Measurements from ENCODE around the gene SPATA45.

SPATA45 gene

GRCh38 chr1:212814537-212815334 lies 32.7 kb downstream of the SPATA45 start:
- no peaks in the 10 kb centered on the region for H3K36me3 Mint-ChIP-seq (ENCODE audit: low read depth)
- TF ChIP-seq CTCF (IDR thresholded peaks at IDR 0.05), result peak; percentile 31
- DNase-seq, result no peak

GRCh38 chr1:212805767-212806166 lies 41.7 kb downstream of the SPATA45 start:
- H3K4me3 Mint-ChIP-seq, result no peak overlapping the region
- no peaks in the 10 kb centered on the region for H3K9me3 Mint-ChIP-seq
- peaks cover 34% of the 10 kb centered on the region for H3K36me3 Mint-ChIP-seq (ENCODE audit: low read depth)
- DNase-seq, result no peak
- H3K27ac Mint-ChIP-seq, result no peak overlapping the region
- no peaks in the 10 kb centered on the region for H3K4me1 Mint-ChIP-seq
- no peaks in the 10 kb centered on the region for H3K27me3 Mint-ChIP-seq (ENCODE audit: low read depth, poor library complexity)
- no peak for TF ChIP-seq CTCF (IDR thresholded peaks at IDR 0.05)

More at GRCh38 chr1:212814537-212815334, 32.7 kb downstream of the SPATA45 start:
- no peaks in the 10 kb centered on the region for H3K4me1 Mint-ChIP-seq
- H3K27me3 Mint-ChIP-seq (ENCODE audit: low read depth, poor library complexity), result peaks cover 5% of the 10 kb centered on the region
- no peak overlapping the region for H3K27ac Mint-ChIP-seq
- H3K9me3 Mint-ChIP-seq, result no peaks in the 10 kb centered on the region
- no peak overlapping the region for H3K4me3 Mint-ChIP-seq

- no peak overlapping the region for H3K4me3 Mint-ChIP-seq
- no peak for TF ChIP-seq CTCF (IDR thresholded peaks at IDR 0.05)
- H3K27ac Mint-ChIP-seq, result no peak overlapping the region
- peaks cover 22% of the 10 kb centered on the region for H3K36me3 Mint-ChIP-seq (ENCODE audit: low read depth)
- H3K4me1 Mint-ChIP-seq, result peaks cover 8% of the 10 kb centered on the region
- H3K9me3 Mint-ChIP-seq, result no peaks in the 10 kb centered on the region
- peaks cover 4% of the 10 kb centered on the region for H3K27me3 Mint-ChIP-seq (ENCODE audit: low read depth, poor library complexity)
- no peak for DNase-seq
These were observed 49.8 kb downstream of the SPATA45 start for GRCh38 chr1:212797681-212798080.

- H3K9me3 Mint-ChIP-seq, result no peaks in the 10 kb centered on the region
- peaks cover 22% of the 10 kb centered on the region for H3K36me3 Mint-ChIP-seq (ENCODE audit: low read depth)
- no peak overlapping the region for H3K4me3 Mint-ChIP-seq
- H3K27me3 Mint-ChIP-seq (ENCODE audit: low read depth, poor library complexity), result peaks cover 4% of the 10 kb centered on the region
- no peak for TF ChIP-seq CTCF (IDR thresholded peaks at IDR 0.05)
- H3K27ac Mint-ChIP-seq, result no peak overlapping the region
- DNase-seq, result no peak
- peaks cover 25% of the 10 kb centered on the region for H3K4me1 Mint-ChIP-seq
These were observed 52.9 kb downstream of the SPATA45 start for GRCh38 chr1:212794561-212795014.

GRCh38 chr1:212792396-212792908 lies 55.0 kb downstream of the SPATA45 start:
- Mint-ChIP-seq H3K4me3 (peak overlapping the region; percentile 94), H3K36me3 (ENCODE audit: low read depth) (peaks cover 20% of the 10 kb centered on the region), H3K27ac (peak overlapping the region; percentile 97), H3K27me3 (ENCODE audit: low read depth, poor library complexity) (peaks cover 4% of the 10 kb centered on the region), H3K4me1 (peaks cover 33% of the 10 kb centered on the region), H3K9me3 (no peaks in the 10 kb centered on the region)
- TF ChIP-seq CTCF (IDR thresholded peaks at IDR 0.05), result no peak
- DNase-seq, result no peak
